Measurements from ENCODE around the gene AMOT. TPM values are rescaled to one million over a fixed set of nuclear protein-coding genes. Genes with fewer than 3 reads are reported as not detected.

The AMOT gene
- total RNA-seq, 2 experiments from 2014 or later, result 1.4 to 1.6 TPM

- no peak for TF ChIP-seq CTCF (IDR thresholded peaks at IDR 0.05)
- H3K27ac ChIP-seq (ENCODE audit: low read depth in 1 of 2, low read length in 2 of 2), result no peak overlapping the region
- intact Hi-C loops (cut with DNase I, micrococcal nuclease), result no loop called here
- no peak overlapping the region for H3K4me3 ChIP-seq (ENCODE audit: low read length)
- H3K36me3 ChIP-seq (ENCODE audit: insufficient read depth, low read length), result no peaks in the 10 kb centered on the region
- Mint-ChIP-seq H3K4me3 (no peak overlapping the region), H3K4me1 (ENCODE audit: low read depth) (no peaks in the 10 kb centered on the region), H3K36me3 (ENCODE audit: low read depth) (no peaks in the 10 kb centered on the region), H3K27ac (no peak overlapping the region), H3K27me3 (no peaks in the 10 kb centered on the region), H3K9me3 (no peaks in the 10 kb centered on the region)
- ATAC-seq (ENCODE audit: poor library complexity) (no peak), DNase-seq (no peak)
- no peaks in the 10 kb centered on the region for H3K27me3 ChIP-seq (ENCODE audit: control insufficient read depth in 1 of 2, insufficient read depth in 2 of 2, low read length in 2 of 2)
- no peaks in the 10 kb centered on the region for H3K9me3 ChIP-seq (ENCODE audit: control insufficient read depth in 1 of 2, insufficient read depth in 1 of 2, low read length in 2 of 2)
- CTCF ChIA-PET, result no interaction called here
- POLR2A ChIA-PET, result no interaction called here
- no peaks in the 10 kb centered on the region for H3K4me1 ChIP-seq (ENCODE audit: insufficient read depth, low read length)
These were observed 22.3 kb downstream of the AMOT start for GRCh38 chrX:112818114-112819007.

DNA sequence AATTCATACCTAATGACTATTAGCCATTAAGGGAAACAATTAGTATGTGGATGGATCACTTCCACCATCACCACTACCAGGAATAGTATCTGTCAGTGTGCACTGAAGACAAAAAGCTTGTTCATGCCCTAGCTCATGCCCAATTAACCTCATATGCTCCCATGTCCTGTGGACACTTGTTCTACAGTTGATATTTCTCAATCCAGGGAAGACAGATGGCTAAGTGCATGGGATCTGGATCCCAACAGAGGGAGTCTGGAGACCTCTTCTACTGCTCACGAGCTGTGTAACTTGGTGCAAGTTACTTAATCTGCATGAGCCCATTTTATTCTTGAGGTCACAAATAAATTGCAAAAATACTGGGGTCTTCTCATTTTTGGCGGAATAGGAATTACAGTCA, 23.7 kb downstream of the AMOT start:
- intact Hi-C loops (cut with DNase I, micrococcal nuclease), result no loop called here
- no peak for ATAC-seq (ENCODE audit: poor library complexity)
- ChIA-PET POLR2A (no interaction called here), CTCF (no interaction called here)
- Mint-ChIP-seq H3K4me3 (no peak overlapping the region), H3K36me3 (ENCODE audit: low read depth) (no peaks in the 10 kb centered on the region), H3K27me3 (no peaks in the 10 kb centered on the region), H3K27ac (no peak overlapping the region), H3K4me1 (ENCODE audit: low read depth) (no peaks in the 10 kb centered on the region), H3K9me3 (no peaks in the 10 kb centered on the region)
- TF ChIP-seq CTCF (IDR thresholded peaks at IDR 0.05), result no peak
- Histone ChIP-seq H3K27ac (ENCODE audit: low read depth in 1 of 2, low read length in 2 of 2) (no peak overlapping the region), H3K9me3 (ENCODE audit: control insufficient read depth in 1 of 2, insufficient read depth in 1 of 2, low read length in 2 of 2) (no peaks in the 10 kb centered on the region), H3K4me1 (ENCODE audit: insufficient read depth, low read length) (no peaks in the 10 kb centered on the region), H3K4me3 (ENCODE audit: low read length) (no peak overlapping the region), H3K36me3 (ENCODE audit: insufficient read depth, low read length) (no peaks in the 10 kb centered on the region), H3K27me3 (ENCODE audit: control insufficient read depth in 1 of 2, insufficient read depth in 2 of 2, low read length in 2 of 2) (no peaks in the 10 kb centered on the region)
- DNase-seq, result no peak

- H3K4me3 Mint-ChIP-seq, result no peak overlapping the region
- intact Hi-C loops (cut with DNase I, micrococcal nuclease), result no loop called here
- H3K36me3 Mint-ChIP-seq (ENCODE audit: low read depth), result no peaks in the 10 kb centered on the region
- POLR2A ChIA-PET, result no interaction called here
- H3K27ac Mint-ChIP-seq, result no peak overlapping the region
- no peaks in the 10 kb centered on the region for H3K27me3 Mint-ChIP-seq
- DNase-seq (no peak), ATAC-seq (ENCODE audit: poor library complexity) (no peak)
- Histone ChIP-seq H3K27ac (ENCODE audit: low read depth in 1 of 2, low read length in 2 of 2) (no peak overlapping the region), H3K9me3 (ENCODE audit: control insufficient read depth in 1 of 2, insufficient read depth in 1 of 2, low read length in 2 of 2) (no peaks in the 10 kb centered on the region), H3K4me1 (ENCODE audit: insufficient read depth, low read length) (no peaks in the 10 kb centered on the region), H3K36me3 (ENCODE audit: insufficient read depth, low read length) (no peaks in the 10 kb centered on the region), H3K4me3 (ENCODE audit: low read length) (no peak overlapping the region), H3K27me3 (ENCODE audit: control insufficient read depth in 1 of 2, insufficient read depth in 2 of 2, low read length in 2 of 2) (no peaks in the 10 kb centered on the region)
- H3K9me3 Mint-ChIP-seq, result no peaks in the 10 kb centered on the region
- no peaks in the 10 kb centered on the region for H3K4me1 Mint-ChIP-seq (ENCODE audit: low read depth)
- TF ChIP-seq CTCF (IDR thresholded peaks at IDR 0.05), result no peak
- CTCF ChIA-PET, result no interaction called here
These were observed 26.1 kb downstream of the AMOT start for GRCh38 chrX:112814496-112814895.
